ENCODE results near the gene SDCCAG8. TPM values are rescaled to one million over a fixed set of nuclear protein-coding genes. Genes with fewer than 3 reads are reported as not detected.

Gene SDCCAG8
- total RNA-seq, 1 experiment from 2014 or later, result 10.0 TPM

GRCh38 chr1:243483071-243483771, 227.4 kb downstream of the SDCCAG8 start:
- WGBS (ENCODE audit: extremely low coverage, insufficient read length, low lambda C conversion rate), result no CpG with 5 or more reads among the region's 60 CpGs
- Mint-ChIP-seq H3K9me3 (peaks cover 0 to 4% of the 10 kb centered on the region in 2 experiments; a peak in 3 of 5 replicates), H3K27me3 (ENCODE audit: low read depth) (peaks cover 14% of the 10 kb centered on the region), H3K27ac (peak overlapping the region in 1 of 3 experiments; percentile 94; a peak in 2 of 7 replicates), H3K36me3 (ENCODE audit: insufficient read depth in 1 of 3, low read depth in 3 of 3) (peaks cover 3 to 5% (median 3%) of the 10 kb centered on the region in 3 experiments; a peak in 4 of 7 replicates), H3K4me3 (peak overlapping the region; percentile 73 to 78), H3K4me1 (peaks cover 32% of the 10 kb centered on the region in 2 experiments)
- no peaks in the 10 kb centered on the region for H3K9me3 ChIP-seq (ENCODE audit: control insufficient read depth, low read depth, low read length)
- H3K23me2 ChIP-seq (ENCODE audit: insufficient read length, low read depth, low read length, poor library complexity, severe bottlenecking), result peaks cover 11% of the 10 kb centered on the region
- H4K5ac ChIP-seq (ENCODE audit: insufficient read length, low read depth, low read length), result no peak overlapping the region
- H3K79me2 ChIP-seq (ENCODE audit: insufficient read depth, low read length), result no peaks in the 10 kb centered on the region
- no peak overlapping the region; the same call in 1 of the 2 replicates for H2BK15ac ChIP-seq (ENCODE audit: low read depth, low read length)
- no peak overlapping the region for H3K56ac ChIP-seq (ENCODE audit: insufficient read length, low read depth, low read length)
- peaks cover 2% of the 10 kb centered on the region; the same call in 1 of the 2 replicates for H3K4me1 ChIP-seq (ENCODE audit: insufficient read depth, low read length)
- no peak overlapping the region for H3T11ph ChIP-seq (ENCODE audit: low read length)
- H2AFZ ChIP-seq (ENCODE audit: low read length), result no peak overlapping the region
- H4K20me1 ChIP-seq (ENCODE audit: control insufficient read depth, insufficient read depth, insufficient read length), result no peaks in the 10 kb centered on the region
- H3K23ac ChIP-seq (ENCODE audit: insufficient read length, low read depth, low read length), result no peak overlapping the region
- H2BK120ac ChIP-seq (ENCODE audit: low read depth, low read length, poor library complexity, severe bottlenecking), result no peak overlapping the region
- peak overlapping the region; percentile 80 for H3K14ac ChIP-seq (ENCODE audit: insufficient read depth, low read length)
- peak overlapping the region; percentile 51 for H3K18ac ChIP-seq (ENCODE audit: insufficient read length, low read depth, low read length)
- no peaks in the 10 kb centered on the region for H3K79me1 ChIP-seq (ENCODE audit: insufficient read depth, low read depth, low read length, poor library complexity, severe bottlenecking)
- no peak overlapping the region; the same call in 1 of the 2 replicates for H3K4ac ChIP-seq (ENCODE audit: low read depth, low read length)
- H2BK5ac ChIP-seq (ENCODE audit: insufficient read length, low read length), result no peak overlapping the region
- no peak overlapping the region for H3K27ac ChIP-seq (ENCODE audit: insufficient read length, low read depth, low read length)
- H2BK12ac ChIP-seq (ENCODE audit: insufficient read length, low read depth, low read length), result no peak overlapping the region
- H3K9ac ChIP-seq (ENCODE audit: extremely low read depth, insufficient read length, low read length), result no peak overlapping the region
- H4K91ac ChIP-seq (ENCODE audit: insufficient read length, low read depth, low read length), result peak overlapping the region; percentile 60
- no peak overlapping the region for H2AK5ac ChIP-seq (ENCODE audit: insufficient read length, low read length)
- TF ChIP-seq CTCF (conservative IDR thresholded peaks at IDR 0.05), result peak; percentile 53; the same call in 2 of the 3 replicates
- no peak overlapping the region for H2BK20ac ChIP-seq (ENCODE audit: low read depth, low read length, poor library complexity, severe bottlenecking)
- H3K27me3 ChIP-seq (ENCODE audit: insufficient read depth, low read length), result no peaks in the 10 kb centered on the region; the same call in 1 of the 2 replicates
- no peak overlapping the region for H4K8ac ChIP-seq (replicated peaks; ENCODE audit: insufficient read length, low read depth, low read length)
- peak overlapping the region; percentile 79 for H3K4me2 ChIP-seq (ENCODE audit: insufficient read depth, insufficient read length, low read length)
- DNase-seq, result peak; percentile 72
